IgD-negative memory B cell (primary cell): ENCODE results near the gene MED27. TPM values are rescaled to one million over a fixed set of nuclear protein-coding genes. Genes with fewer than 3 reads are reported as not detected.

ENCODE experiments used
- H3K27ac Mint-ChIP-seq, 3 donors: one replicate each; pipeline ENCODE4 v1.8.0; 2020 to 2022; ENCODE audit warnings: mild to moderate bottlenecking in 3 of 3, mixed read lengths in 3 of 3, moderate library complexity in 1 of 3
- H3K27me3 Mint-ChIP-seq: one replicate; pipeline ENCODE4 v1.8.0; 2021; ENCODE audit warnings: mixed read lengths
- H3K36me3 Mint-ChIP-seq: one replicate; pipeline ENCODE4 v1.8.0; 2020; ENCODE audit warnings: mild to moderate bottlenecking, mixed read lengths
- H3K4me1 Mint-ChIP-seq, 3 donors: one replicate each; pipeline ENCODE4 v1.8.0; 2020 to 2022; ENCODE audit warnings: mixed read lengths in 3 of 3, mild to moderate bottlenecking in 1 of 3
- H3K4me3 Mint-ChIP-seq, 4 donors: one replicate each; pipeline ENCODE4 v1.8.0; 2020 to 2022; ENCODE audit warnings: mild to moderate bottlenecking in 4 of 4, mixed read lengths in 4 of 4, moderate library complexity in 3 of 4
- H3K9me3 Mint-ChIP-seq, 3 donors: one replicate each; pipeline ENCODE4 v1.8.0; 2020 to 2021; ENCODE audit warnings: mixed read lengths in 3 of 3, mild to moderate bottlenecking in 1 of 3
- polyA plus RNA-seq: library from polyadenylated mRNA; unstranded; fragments of 300-500 nt; fragmentation: Illumina TruSeq; gene quantifications from one replicate; pipeline ENCODE4 v1.2.3, GENCODE V29; 2021

Gene MED27
- polyA plus RNA-seq, 1 donor from 2014 or later = 33.7 TPM

DNA sequence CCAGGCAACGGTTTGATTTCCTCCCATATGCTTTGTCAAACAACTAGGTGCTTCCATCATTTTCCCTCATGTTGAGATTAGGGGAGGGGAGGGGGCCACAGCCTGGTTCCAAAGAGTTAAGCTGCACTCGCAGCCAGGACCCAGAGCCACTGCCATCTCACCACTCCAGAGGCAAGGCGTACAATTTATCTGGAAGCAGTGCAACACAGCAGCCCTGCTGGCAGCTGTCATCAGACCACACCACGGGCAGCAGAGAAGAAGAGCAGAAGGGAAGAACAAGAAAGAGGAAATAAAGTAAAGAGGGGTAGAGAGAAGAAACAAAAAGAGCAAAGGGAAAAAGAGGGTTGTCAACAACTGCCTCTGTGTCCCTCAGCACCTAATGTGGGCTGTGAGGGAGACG, 38.9 kb downstream of the MED27 start:
- Mint-ChIP-seq H3K9me3 (no peaks in the 10 kb centered on the region), H3K4me3 (no peak overlapping the region), H3K4me1 (peaks cover 0 to 10% (median 5%) of the 10 kb centered on the region in 3 donors), H3K27ac (no peak overlapping the region), H3K36me3 (no peaks in the 10 kb centered on the region), H3K27me3 (no peaks in the 10 kb centered on the region)

DNA sequence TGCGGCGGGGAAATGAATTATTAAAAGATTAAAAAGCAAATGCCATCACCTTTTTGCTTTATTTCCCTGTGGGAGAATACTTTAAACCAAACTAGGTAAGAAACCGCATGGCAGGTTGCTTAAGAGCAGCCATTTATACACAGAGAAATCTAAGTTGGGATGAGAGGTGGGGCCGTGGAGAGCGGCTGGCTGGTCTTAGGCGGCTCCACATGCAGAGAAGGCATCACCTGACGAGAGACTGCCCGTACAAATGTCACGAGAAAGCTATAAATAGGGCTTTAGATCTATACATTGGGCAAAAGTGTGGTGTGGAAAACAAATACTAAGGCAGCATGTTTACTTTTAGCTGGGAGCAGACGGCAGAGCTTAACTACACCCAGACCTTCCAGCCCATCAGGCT, 39.4 kb downstream of the MED27 start:
- H3K27me3 Mint-ChIP-seq = no peaks in the 10 kb centered on the region

DNA sequence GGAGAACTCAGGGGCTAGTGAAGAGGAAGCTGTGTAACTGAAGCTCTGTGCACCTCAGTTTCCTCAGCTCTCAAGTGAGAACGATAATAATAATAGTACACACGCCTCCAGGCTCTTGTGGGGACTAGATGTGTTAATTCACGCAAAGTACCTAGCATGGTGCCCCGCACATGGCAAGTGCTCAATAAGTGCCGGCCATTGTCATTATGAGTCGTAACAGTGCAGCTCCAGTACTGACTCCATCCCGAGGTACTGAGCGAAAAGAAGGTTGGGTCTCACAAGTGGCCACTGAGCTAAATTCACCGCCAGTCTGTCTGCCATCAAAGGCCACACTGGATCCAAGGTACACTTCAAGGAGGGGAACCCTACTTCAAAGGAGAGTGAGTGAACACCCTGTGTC, 40.4 kb downstream of the MED27 start:
- Mint-ChIP-seq H3K9me3 (no peaks in the 10 kb centered on the region), H3K27ac (no peak overlapping the region), H3K4me1 (peaks cover 5 to 14% (median 6%) of the 10 kb centered on the region in 3 donors), H3K4me3 (no peak overlapping the region), H3K36me3 (no peaks in the 10 kb centered on the region), H3K27me3 (no peaks in the 10 kb centered on the region)

More for the DNA sequence above, 39.4 kb downstream of the MED27 start:
- peaks cover 3 to 12% (median 5%) of the 10 kb centered on the region in 3 donors for H3K4me1 Mint-ChIP-seq
- no peak overlapping the region for H3K27ac Mint-ChIP-seq
- H3K36me3 Mint-ChIP-seq = no peaks in the 10 kb centered on the region
- H3K9me3 Mint-ChIP-seq = no peaks in the 10 kb centered on the region
- peak overlapping the region in 1 of 4 donors; percentile 50 for H3K4me3 Mint-ChIP-seq

DNA sequence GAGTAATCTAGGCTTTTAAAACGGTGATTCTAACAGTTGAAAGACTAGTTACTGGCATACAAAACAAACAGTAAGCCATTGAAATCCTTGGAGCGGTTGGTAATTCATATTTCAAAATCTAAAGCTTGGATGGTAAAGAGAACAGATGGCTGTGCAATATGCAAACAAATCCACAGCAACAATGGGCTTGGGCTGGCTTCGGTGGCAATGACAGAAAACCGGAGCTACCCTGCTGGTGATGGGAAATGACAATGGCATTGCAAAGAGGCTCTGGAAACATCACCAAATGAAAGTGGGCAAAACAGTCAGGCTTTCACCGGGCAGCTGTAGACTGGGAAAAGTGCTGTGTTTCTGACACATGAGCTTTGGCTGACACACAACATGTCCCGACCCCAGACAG, 42.2 kb downstream of the MED27 start:
- Mint-ChIP-seq H3K4me1 (peaks cover 12 to 22% (median 18%) of the 10 kb centered on the region in 3 donors), H3K27ac (no peak overlapping the region), H3K9me3 (no peaks in the 10 kb centered on the region), H3K27me3 (no peaks in the 10 kb centered on the region), H3K4me3 (peak overlapping the region in 1 of 4 donors; percentile 29), H3K36me3 (no peaks in the 10 kb centered on the region)

DNA sequence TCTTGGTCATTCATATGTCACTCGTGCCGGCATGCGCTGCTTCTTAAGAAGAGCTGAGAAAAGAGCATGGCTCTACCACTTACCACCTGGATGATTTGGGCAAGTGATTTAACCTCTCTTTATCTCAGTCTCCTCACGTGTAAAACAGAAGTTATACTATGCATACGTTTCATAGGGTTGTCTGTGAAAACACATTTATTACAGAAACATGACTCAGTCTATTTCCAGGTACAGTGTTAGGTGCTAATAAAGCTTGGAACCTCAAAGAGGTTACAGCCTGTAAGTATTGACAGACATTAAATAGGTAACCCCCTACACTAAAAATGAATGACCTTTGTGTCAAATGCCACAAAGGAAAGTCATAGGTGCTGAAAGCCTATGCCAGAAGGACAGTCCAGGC, 43.1 kb downstream of the MED27 start:
- Mint-ChIP-seq H3K4me1 (peaks cover 12 to 22% (median 18%) of the 10 kb centered on the region in 3 donors), H3K36me3 (no peaks in the 10 kb centered on the region), H3K27me3 (no peaks in the 10 kb centered on the region), H3K9me3 (no peaks in the 10 kb centered on the region), H3K27ac (no peak overlapping the region), H3K4me3 (no peak overlapping the region)

DNA sequence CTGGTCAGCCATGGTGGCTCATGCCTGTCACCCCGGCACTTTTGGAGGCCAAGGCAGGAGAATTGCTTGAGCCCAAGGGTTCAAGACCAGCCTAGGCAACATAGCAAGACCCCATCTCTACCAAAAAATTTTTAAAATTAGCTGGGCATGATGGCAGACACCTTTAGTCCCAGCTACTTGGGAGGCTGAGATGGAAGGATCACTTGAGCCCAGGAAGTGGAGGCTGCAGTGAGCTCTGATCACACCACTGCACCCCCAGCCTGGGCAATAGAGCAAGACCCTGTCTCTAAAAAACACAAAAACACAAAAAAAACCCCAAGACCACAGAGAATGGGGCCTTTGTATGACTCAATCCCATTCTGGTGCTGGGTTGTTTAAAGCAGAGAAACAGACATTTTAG, 44.0 kb downstream of the MED27 start:
- H3K27ac Mint-ChIP-seq = no peak overlapping the region

GRCh38 chr9:132032238-132032950, 47.3 kb downstream of the MED27 start:
- Mint-ChIP-seq H3K9me3 (no peaks in the 10 kb centered on the region), H3K4me1 (peaks cover 17 to 29% (median 28%) of the 10 kb centered on the region in 3 donors), H3K27ac (peak overlapping the region in 1 of 3 donors; percentile 79), H3K4me3 (peak overlapping the region in 1 of 4 donors; percentile 36), H3K36me3 (no peaks in the 10 kb centered on the region), H3K27me3 (no peaks in the 10 kb centered on the region)

More for the DNA sequence above, 44.0 kb downstream of the MED27 start:
- Mint-ChIP-seq H3K4me1 (peaks cover 13 to 23% (median 19%) of the 10 kb centered on the region in 3 donors), H3K9me3 (no peaks in the 10 kb centered on the region), H3K4me3 (no peak overlapping the region), H3K36me3 (no peaks in the 10 kb centered on the region), H3K27me3 (no peaks in the 10 kb centered on the region)

DNA sequence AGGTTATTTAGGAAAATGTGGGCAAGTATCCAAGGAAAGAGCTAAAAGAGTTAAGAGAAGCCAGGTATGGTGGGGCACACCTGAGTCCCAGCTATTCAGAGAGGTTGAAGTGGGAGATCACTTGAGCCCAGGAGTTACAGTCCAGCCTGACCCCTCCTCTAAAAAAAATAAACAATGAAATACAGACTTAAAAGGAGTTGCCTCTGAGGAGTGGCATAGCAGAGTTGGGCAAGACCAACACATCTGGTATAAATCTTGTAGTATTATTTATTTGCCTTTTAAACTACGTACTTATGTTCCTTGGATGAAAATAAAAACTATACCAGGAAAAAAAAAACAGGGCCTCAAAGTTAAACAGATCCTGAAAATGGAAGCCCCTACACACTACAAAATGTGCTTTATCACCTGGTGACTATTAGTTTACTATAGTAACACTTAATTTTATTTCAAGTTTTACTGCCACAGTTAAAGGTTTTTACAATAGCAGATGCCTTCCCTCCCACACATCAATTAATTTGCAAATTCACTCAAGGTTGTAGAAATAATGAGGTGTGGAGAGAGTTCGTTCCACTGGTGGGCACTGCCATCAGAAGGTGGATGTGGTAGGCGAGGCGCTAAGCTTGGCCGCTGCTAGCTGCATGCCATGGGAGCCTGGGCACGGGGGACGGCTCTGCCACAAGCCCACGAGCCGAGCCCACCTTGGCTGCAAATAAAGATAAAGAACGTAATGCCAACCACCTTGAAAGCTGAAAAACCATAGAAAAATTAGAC, 48.0 kb downstream of the MED27 start:
- Mint-ChIP-seq H3K36me3 (no peaks in the 10 kb centered on the region), H3K9me3 (no peaks in the 10 kb centered on the region), H3K27ac (no peak overlapping the region), H3K4me1 (peaks cover 14 to 29% (median 25%) of the 10 kb centered on the region in 3 donors), H3K27me3 (no peaks in the 10 kb centered on the region), H3K4me3 (peak overlapping the region in 1 of 4 donors; percentile 36)

GRCh38 chr9:132030626-132031325, 48.9 kb downstream of the MED27 start:
- H3K9me3 Mint-ChIP-seq = no peaks in the 10 kb centered on the region
- no peak overlapping the region for H3K4me3 Mint-ChIP-seq
- H3K27ac Mint-ChIP-seq = no peak overlapping the region
- peaks cover 2% of the 10 kb centered on the region for H3K36me3 Mint-ChIP-seq
- no peaks in the 10 kb centered on the region for H3K27me3 Mint-ChIP-seq
- peaks cover 14 to 29% (median 22%) of the 10 kb centered on the region in 3 donors for H3K4me1 Mint-ChIP-seq

DNA sequence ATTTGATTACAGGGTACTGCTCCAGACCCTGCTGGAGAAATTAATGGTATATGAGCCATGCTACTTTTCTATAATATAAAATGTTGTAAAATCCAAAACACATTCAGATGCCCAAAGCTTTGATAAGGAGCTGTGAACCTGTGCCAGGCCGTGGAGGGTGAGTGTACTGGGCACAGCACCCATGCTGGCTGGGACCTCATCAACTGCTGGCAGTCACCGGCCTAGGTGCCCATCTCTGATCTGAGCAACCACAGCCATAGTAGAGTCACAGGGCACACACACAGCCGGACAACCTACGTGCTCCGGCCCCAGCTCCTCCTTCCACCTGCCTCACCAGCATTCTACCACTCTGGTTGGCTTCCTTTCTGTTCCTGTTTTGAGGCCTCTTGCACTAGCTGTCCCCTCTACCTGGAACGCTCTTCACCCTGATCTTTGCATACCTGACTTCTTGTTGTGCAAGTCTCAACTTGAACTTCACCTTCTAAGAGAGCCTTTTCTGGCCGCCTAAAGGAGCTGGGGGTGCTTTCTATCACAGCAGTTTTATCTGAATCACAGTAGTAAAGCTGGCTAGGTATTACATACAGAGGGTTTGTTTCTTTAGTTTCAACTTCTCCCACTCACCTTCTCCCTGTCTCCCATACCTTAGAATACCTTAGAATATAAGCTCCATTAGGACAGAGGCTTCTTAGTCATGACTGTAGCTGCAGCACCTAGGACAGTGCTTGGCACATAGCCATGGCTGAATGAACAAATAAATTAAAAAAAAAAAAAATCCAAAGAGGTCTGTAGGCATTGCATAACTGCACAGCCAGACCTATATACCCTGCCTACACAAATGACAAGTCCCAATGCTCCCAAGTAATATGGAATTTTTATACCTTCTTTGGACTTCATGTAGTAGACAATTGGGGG, 51.7 kb downstream of the MED27 start:
- H3K4me1 Mint-ChIP-seq = peaks cover 11 to 22% (median 19%) of the 10 kb centered on the region in 3 donors
- H3K9me3 Mint-ChIP-seq = peaks cover 0 to 2% (median 0%) of the 10 kb centered on the region in 3 donors
- H3K4me3 Mint-ChIP-seq = no peak overlapping the region
- peaks cover 15% of the 10 kb centered on the region for H3K36me3 Mint-ChIP-seq
- H3K27me3 Mint-ChIP-seq = no peaks in the 10 kb centered on the region
- H3K27ac Mint-ChIP-seq = no peak overlapping the region

GRCh38 chr9:132026932-132027585, 52.6 kb downstream of the MED27 start:
- no peaks in the 10 kb centered on the region for H3K27me3 Mint-ChIP-seq
- no peak overlapping the region for H3K4me3 Mint-ChIP-seq
- peaks cover 5 to 16% (median 15%) of the 10 kb centered on the region in 3 donors for H3K4me1 Mint-ChIP-seq
- peaks cover 15% of the 10 kb centered on the region for H3K36me3 Mint-ChIP-seq
- no peak overlapping the region for H3K27ac Mint-ChIP-seq
- H3K9me3 Mint-ChIP-seq = peaks cover 0 to 2% (median 0%) of the 10 kb centered on the region in 3 donors

DNA sequence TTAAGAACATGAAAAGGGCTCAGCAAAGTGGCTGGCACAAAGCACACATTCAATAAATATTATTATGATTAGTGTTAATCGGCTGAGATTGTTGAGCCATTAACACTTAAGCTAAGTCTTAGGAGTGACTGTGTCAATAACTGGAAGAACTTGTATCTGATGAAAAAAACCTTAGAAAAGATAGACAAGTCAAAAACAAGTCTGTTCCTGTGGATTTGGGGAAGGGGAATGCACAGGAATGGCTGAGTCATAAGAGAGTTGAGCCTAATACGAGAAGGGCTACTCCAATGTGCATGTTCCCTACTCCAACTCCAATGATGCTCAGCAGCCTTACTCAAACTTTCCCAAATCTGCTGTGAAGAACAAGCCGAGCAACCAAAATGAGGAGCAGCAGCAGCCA, 53.9 kb downstream of the MED27 start:
- peaks cover 0 to 2% (median 0%) of the 10 kb centered on the region in 3 donors for H3K9me3 Mint-ChIP-seq
- H3K27ac Mint-ChIP-seq = no peak overlapping the region
- H3K4me1 Mint-ChIP-seq = peaks cover 9 to 16% (median 16%) of the 10 kb centered on the region in 3 donors
- H3K27me3 Mint-ChIP-seq = no peaks in the 10 kb centered on the region
- H3K4me3 Mint-ChIP-seq = peak overlapping the region in 2 of 4 donors; percentile 43 to 44
- peaks cover 17% of the 10 kb centered on the region for H3K36me3 Mint-ChIP-seq

DNA sequence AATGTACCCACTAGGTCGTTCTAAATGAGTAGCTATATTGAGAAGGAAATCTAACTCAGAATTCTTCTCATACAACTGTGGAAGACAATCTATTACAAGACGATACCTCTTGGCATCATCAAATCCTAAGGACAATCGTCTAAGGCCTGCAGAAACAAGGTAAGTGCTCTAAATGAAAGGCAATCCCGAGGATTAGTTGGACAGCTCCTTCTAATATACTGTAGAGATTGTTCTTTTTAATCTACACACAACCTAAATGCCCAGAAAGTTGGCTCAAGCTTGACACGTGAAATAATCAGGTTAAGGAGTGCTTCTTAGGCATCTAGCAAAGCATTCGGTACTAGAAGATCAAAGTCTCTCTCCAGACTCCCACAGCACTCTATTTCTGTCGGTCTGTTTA, 55.1 kb downstream of the MED27 start:
- H3K27me3 Mint-ChIP-seq = no peaks in the 10 kb centered on the region
- H3K4me3 Mint-ChIP-seq = no peak overlapping the region
- peaks cover 17% of the 10 kb centered on the region for H3K36me3 Mint-ChIP-seq
- peaks cover 0 to 2% (median 0%) of the 10 kb centered on the region in 3 donors for H3K9me3 Mint-ChIP-seq
- no peak overlapping the region for H3K27ac Mint-ChIP-seq
- peaks cover 7 to 14% (median 12%) of the 10 kb centered on the region in 3 donors for H3K4me1 Mint-ChIP-seq
